ENCODE measurements around the gene NXPE1.

The NXPE1 gene

GRCh38 chr11:114598461-114598860 is 38.8 kb upstream of the NXPE1 start:
- TF ChIP-seq POLR2A (IDR thresholded peaks at IDR 0.05; ENCODE audit: low read depth, low read length) (no peak), SPI1 (IDR thresholded peaks at IDR 0.05; ENCODE audit: low read depth, low read length) (no peak), TAF1 (IDR thresholded peaks at IDR 0.05; ENCODE audit: low read depth, low read length) (no peak), PAX5 (IDR thresholded peaks at IDR 0.05; ENCODE audit: insufficient read depth, low read length, severe bottlenecking) (no peak), POLR2AphosphoS5 (IDR thresholded peaks at IDR 0.05; ENCODE audit: low read depth, low read length) (no peak), POU2F2 (IDR thresholded peaks at IDR 0.05; ENCODE audit: low read depth, low read length) (no peak)
- no peak for FAIRE-seq
- DNase-seq (ENCODE audit: insufficient read length, low spot score), result no peak

- TF ChIP-seq POLR2A (IDR thresholded peaks at IDR 0.05; ENCODE audit: low read depth, low read length) (no peak), SPI1 (IDR thresholded peaks at IDR 0.05; ENCODE audit: low read depth, low read length) (no peak), PAX5 (IDR thresholded peaks at IDR 0.05; ENCODE audit: insufficient read depth, low read length, severe bottlenecking) (no peak), POLR2AphosphoS5 (IDR thresholded peaks at IDR 0.05; ENCODE audit: low read depth, low read length) (no peak), TAF1 (IDR thresholded peaks at IDR 0.05; ENCODE audit: low read depth, low read length) (no peak), POU2F2 (IDR thresholded peaks at IDR 0.05; ENCODE audit: low read depth, low read length) (no peak)
- FAIRE-seq, result no peak
- no peak for DNase-seq (ENCODE audit: insufficient read length, low spot score)
Observed at GRCh38 chr11:114596175-114596919, 36.7 kb upstream of the NXPE1 start.

- no peak for DNase-seq (ENCODE audit: insufficient read length, low spot score)
- TF ChIP-seq PAX5 (IDR thresholded peaks at IDR 0.05; ENCODE audit: insufficient read depth, low read length, severe bottlenecking), result no peak
- TF ChIP-seq POLR2A (IDR thresholded peaks at IDR 0.05; ENCODE audit: low read depth, low read length), result no peak
- TF ChIP-seq POU2F2 (IDR thresholded peaks at IDR 0.05; ENCODE audit: low read depth, low read length), result no peak
- no peak for TF ChIP-seq TAF1 (IDR thresholded peaks at IDR 0.05; ENCODE audit: low read depth, low read length)
- no peak for TF ChIP-seq POLR2AphosphoS5 (IDR thresholded peaks at IDR 0.05; ENCODE audit: low read depth, low read length)
- no peak for TF ChIP-seq SPI1 (IDR thresholded peaks at IDR 0.05; ENCODE audit: low read depth, low read length)
- no peak for FAIRE-seq
Observed at GRCh38 chr11:114595571-114595970, 35.9 kb upstream of the NXPE1 start, which contains the start of gene NXPE4. Gene NXPE4 (minus strand): TSS chr11:114595786. CDS start chr11:114594759, 1,027 bp downstream.

- FAIRE-seq (no peak), DNase-seq (ENCODE audit: insufficient read length, low spot score) (no peak)
- no peak for TF ChIP-seq SPI1 (IDR thresholded peaks at IDR 0.05; ENCODE audit: low read depth, low read length)
- no peak for TF ChIP-seq POLR2AphosphoS5 (IDR thresholded peaks at IDR 0.05; ENCODE audit: low read depth, low read length)
- TF ChIP-seq POLR2A (IDR thresholded peaks at IDR 0.05; ENCODE audit: low read depth, low read length), result no peak
- TF ChIP-seq POU2F2 (IDR thresholded peaks at IDR 0.05; ENCODE audit: low read depth, low read length), result no peak
- TF ChIP-seq TAF1 (IDR thresholded peaks at IDR 0.05; ENCODE audit: low read depth, low read length), result no peak
- no peak for TF ChIP-seq PAX5 (IDR thresholded peaks at IDR 0.05; ENCODE audit: insufficient read depth, low read length, severe bottlenecking)
Observed at GRCh38 chr11:114594703-114595102, 35.0 kb upstream of the NXPE1 start.

- DNase-seq (ENCODE audit: insufficient read length, low spot score) (no peak), FAIRE-seq (no peak)
- TF ChIP-seq SPI1 (IDR thresholded peaks at IDR 0.05; ENCODE audit: low read depth, low read length) (no peak), POLR2A (IDR thresholded peaks at IDR 0.05; ENCODE audit: low read depth, low read length) (no peak), PAX5 (IDR thresholded peaks at IDR 0.05; ENCODE audit: insufficient read depth, low read length, severe bottlenecking) (no peak), POU2F2 (IDR thresholded peaks at IDR 0.05; ENCODE audit: low read depth, low read length) (no peak), TAF1 (IDR thresholded peaks at IDR 0.05; ENCODE audit: low read depth, low read length) (no peak)
Observed at GRCh38 chr11:114587398-114587953, 27.8 kb upstream of the NXPE1 start.

- no peak for DNase-seq (ENCODE audit: insufficient read length, low spot score)
- TF ChIP-seq PAX5 (IDR thresholded peaks at IDR 0.05; ENCODE audit: insufficient read depth, low read length, severe bottlenecking) (no peak), TAF1 (IDR thresholded peaks at IDR 0.05; ENCODE audit: low read depth, low read length) (no peak), POLR2A (IDR thresholded peaks at IDR 0.05; ENCODE audit: low read depth, low read length) (no peak), POU2F2 (IDR thresholded peaks at IDR 0.05; ENCODE audit: low read depth, low read length) (no peak), SPI1 (IDR thresholded peaks at IDR 0.05; ENCODE audit: low read depth, low read length) (no peak), POLR2AphosphoS5 (IDR thresholded peaks at IDR 0.05; ENCODE audit: low read depth, low read length) (no peak)
- FAIRE-seq, result no peak
Observed at GRCh38 chr11:114586797-114587196, 27.1 kb upstream of the NXPE1 start.

GRCh38 chr11:114571712-114572111 is 12.0 kb upstream of the NXPE1 start:
- FAIRE-seq, result no peak
- no peak for DNase-seq (ENCODE audit: insufficient read length, low spot score)

GRCh38 chr11:114569801-114570200 is 10.1 kb upstream of the NXPE1 start:
- no peak for TF ChIP-seq POLR2AphosphoS5 (IDR thresholded peaks at IDR 0.05; ENCODE audit: low read depth, low read length)
- no peak for TF ChIP-seq PAX5 (IDR thresholded peaks at IDR 0.05; ENCODE audit: insufficient read depth, low read length, severe bottlenecking)
- no peak for TF ChIP-seq SPI1 (IDR thresholded peaks at IDR 0.05; ENCODE audit: low read depth, low read length)
- no peak for TF ChIP-seq POLR2A (IDR thresholded peaks at IDR 0.05; ENCODE audit: low read depth, low read length)
- no peak for TF ChIP-seq TAF1 (IDR thresholded peaks at IDR 0.05; ENCODE audit: low read depth, low read length)
- TF ChIP-seq POU2F2 (IDR thresholded peaks at IDR 0.05; ENCODE audit: low read depth, low read length), result no peak
- DNase-seq (ENCODE audit: insufficient read length, low spot score) (no peak), FAIRE-seq (no peak)

More at GRCh38 chr11:114571712-114572111, 12.0 kb upstream of the NXPE1 start:
- TF ChIP-seq POLR2A (IDR thresholded peaks at IDR 0.05; ENCODE audit: low read depth, low read length), result no peak
- no peak for TF ChIP-seq POLR2AphosphoS5 (IDR thresholded peaks at IDR 0.05; ENCODE audit: low read depth, low read length)
- TF ChIP-seq SPI1 (IDR thresholded peaks at IDR 0.05; ENCODE audit: low read depth, low read length), result no peak
- TF ChIP-seq PAX5 (IDR thresholded peaks at IDR 0.05; ENCODE audit: insufficient read depth, low read length, severe bottlenecking), result no peak
- no peak for TF ChIP-seq TAF1 (IDR thresholded peaks at IDR 0.05; ENCODE audit: low read depth, low read length)
- no peak for TF ChIP-seq POU2F2 (IDR thresholded peaks at IDR 0.05; ENCODE audit: low read depth, low read length)

- DNase-seq (ENCODE audit: insufficient read length, low spot score) (no peak), FAIRE-seq (no peak)
- TF ChIP-seq TAF1 (IDR thresholded peaks at IDR 0.05; ENCODE audit: low read depth, low read length) (no peak), POU2F2 (IDR thresholded peaks at IDR 0.05; ENCODE audit: low read depth, low read length) (no peak), SPI1 (IDR thresholded peaks at IDR 0.05; ENCODE audit: low read depth, low read length) (no peak), PAX5 (IDR thresholded peaks at IDR 0.05; ENCODE audit: insufficient read depth, low read length, severe bottlenecking) (no peak), POLR2A (IDR thresholded peaks at IDR 0.05; ENCODE audit: low read depth, low read length) (no peak), POLR2AphosphoS5 (IDR thresholded peaks at IDR 0.05; ENCODE audit: low read depth, low read length) (no peak)
Observed at GRCh38 chr11:114566276-114566675, 6.6 kb upstream of the NXPE1 start.

All from GM12891 (cell line).